AG09309 (cell line): ENCODE results near the gene BAZ2A.
A peak's percentile ranks its signal among the peaks of the same experiment; 100 is the strongest.

Experiments
- DNase-seq: peaks from one replicate; pipeline ENCODE4 v3.0.0-alpha.2; 2010; ENCODE audit warnings: low read depth
- H3K4me3 ChIP-seq: 2 replicates; pipeline ENCODE4 v1.5.1; 2011; ENCODE audit warnings: mild to moderate bottlenecking, low read depth, low read length, moderate library complexity; ENCODE audit not compliant: control insufficient read depth
- CTCF ChIP-seq: IDR thresholded peaks from 2 replicates; pipeline ENCODE4 v1.5.1; 2011; ENCODE audit warnings: mild to moderate bottlenecking, low read depth, low read length, inconsistent platforms; ENCODE audit not compliant: insufficient read depth, control insufficient read depth; ENCODE audit errors: missing control alignments

Gene BAZ2A

GRCh38 chr12:56630180-56630632 lies at the start of gene BAZ2A:
TSS of gene BAZ2A (minus strand) at chr12:56630326. CDS start at chr12:56617530, 12,796 bp downstream.
- DNase-seq = peak; percentile 21
- TF ChIP-seq CTCF = no peak
- peak within 1 kb of the TSS; percentile 62 for H3K4me3 ChIP-seq

GRCh38 chr12:56678852-56679251 lies 48.7 kb upstream of the BAZ2A start:
- no peak for DNase-seq
- TF ChIP-seq CTCF = no peak

GRCh38 chr12:56677680-56678079 lies 47.6 kb upstream of the BAZ2A start:
- DNase-seq = no peak
- no peak overlapping the region for H3K4me3 ChIP-seq
- TF ChIP-seq CTCF = no peak

More at GRCh38 chr12:56678852-56679251, 48.7 kb upstream of the BAZ2A start:
- H3K4me3 ChIP-seq = no peak overlapping the region

- H3K4me3 ChIP-seq = no peak overlapping the region
- no peak for DNase-seq
- no peak for TF ChIP-seq CTCF
These were observed 46.9 kb upstream of the BAZ2A start for GRCh38 chr12:56676851-56677580.

- TF ChIP-seq CTCF = no peak
- no peak overlapping the region for H3K4me3 ChIP-seq
- DNase-seq = no peak
These were observed 41.5 kb upstream of the BAZ2A start for GRCh38 chr12:56671608-56672007.

GRCh38 chr12:56670836-56671235 lies 40.7 kb upstream of the BAZ2A start:
- TF ChIP-seq CTCF = no peak
- H3K4me3 ChIP-seq = no peak overlapping the region
- DNase-seq = no peak
